ENCODE measurements around the gene ARL6IP5.

The ARL6IP5 gene

DNA sequence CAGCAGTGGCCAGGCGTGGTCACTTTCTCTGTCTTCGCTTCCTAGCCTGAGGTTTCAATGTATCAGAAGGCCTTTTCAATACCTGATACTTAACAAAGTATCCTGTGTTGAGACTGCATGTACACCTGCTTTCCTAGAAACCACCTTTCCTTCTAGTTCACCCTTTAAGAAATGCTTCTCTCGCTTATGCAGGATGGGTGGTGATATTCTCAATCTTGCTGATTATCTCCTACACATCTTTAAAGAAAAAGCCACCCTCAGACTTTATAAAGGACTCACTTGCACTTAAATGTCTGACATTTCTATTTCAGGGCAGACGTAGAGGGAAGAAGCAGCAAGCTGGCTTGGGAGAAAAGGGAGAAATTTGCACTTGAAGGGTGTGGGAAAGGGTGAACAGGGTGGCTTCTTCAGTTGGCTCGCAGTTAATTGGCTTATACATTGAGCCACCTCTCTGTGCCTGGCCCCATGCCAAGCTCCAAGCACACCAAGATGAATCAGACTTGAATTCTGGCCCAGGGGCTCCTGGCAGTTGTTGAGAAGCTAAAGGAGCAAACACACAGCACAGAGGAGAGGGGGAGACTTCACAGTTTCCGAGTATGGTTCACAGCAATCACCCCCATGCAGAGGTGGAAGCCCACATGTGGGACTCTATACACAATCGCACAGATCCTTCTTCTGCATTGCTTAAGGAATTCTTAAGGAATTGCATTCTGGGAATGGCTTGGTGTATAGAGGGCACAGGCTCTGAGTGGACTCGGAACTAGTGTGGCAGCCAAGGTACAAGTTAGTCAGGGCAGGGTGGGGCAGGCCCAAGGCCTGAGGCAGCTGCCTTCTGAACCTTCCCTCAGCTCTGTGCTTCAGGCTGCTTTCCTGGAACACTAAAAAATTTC is 1.3 kb downstream of the ARL6IP5 start:
- peak overlapping the region; percentile 75 to 85 for H3K4me3 ChIP-seq (replicated peaks in 1 of 2; ENCODE audit: low read depth in 2 of 2, low read length in 2 of 2)
- no peak for TF ChIP-seq CTCF (IDR thresholded peaks at IDR 0.05; ENCODE audit: low read depth, low read length)
- peak; percentile 97 for DNase-seq (ENCODE audit: low read depth in 2 of 2)

- no peak for TF ChIP-seq CTCF (IDR thresholded peaks at IDR 0.05; ENCODE audit: low read depth, low read length)
- DNase-seq (ENCODE audit: low read depth in 2 of 2) = no peak
- H3K4me3 ChIP-seq (replicated peaks in 1 of 2; ENCODE audit: low read depth in 2 of 2, low read length in 2 of 2) = peak overlapping the region; percentile 8 to 75
These were observed 2.5 kb downstream of the ARL6IP5 start for GRCh38 chr3:69087030-69087791.

GRCh38 chr3:69088063-69088462 is 3.3 kb downstream of the ARL6IP5 start:
- peak overlapping the region in 1 of 2 donors; percentile 16 for H3K4me3 ChIP-seq (replicated peaks in 1 of 2; ENCODE audit: low read depth in 2 of 2, low read length in 2 of 2)
- DNase-seq (ENCODE audit: low read depth in 2 of 2) = peak; percentile 38 to 64
- TF ChIP-seq CTCF (IDR thresholded peaks at IDR 0.05; ENCODE audit: low read depth, low read length) = no peak

DNA sequence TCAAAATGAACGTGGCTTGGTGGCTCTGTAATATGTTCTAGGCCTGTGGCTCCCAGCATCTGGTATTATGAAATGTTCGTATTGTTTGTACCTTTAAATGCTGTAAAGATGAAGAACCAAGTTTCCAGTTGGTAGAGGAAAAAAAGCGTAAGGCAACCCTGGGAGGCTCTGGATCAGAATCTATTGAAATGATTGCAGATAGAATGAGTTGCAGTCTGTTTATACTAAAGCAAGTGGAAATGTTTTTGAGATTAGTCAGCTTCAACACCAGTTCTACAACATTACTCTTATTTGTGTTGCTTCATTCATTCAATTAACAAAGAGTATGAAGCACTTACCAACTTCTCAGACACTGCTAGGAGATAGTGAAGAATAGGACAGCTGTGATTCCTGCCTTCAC is 5.3 kb downstream of the ARL6IP5 start:
- DNase-seq (ENCODE audit: low read depth in 2 of 2) = peak; percentile 75 to 84
- H3K4me3 ChIP-seq (replicated peaks in 1 of 2; ENCODE audit: low read depth in 2 of 2, low read length in 2 of 2) = no peak overlapping the region
- TF ChIP-seq CTCF (IDR thresholded peaks at IDR 0.05; ENCODE audit: low read depth, low read length) = no peak

- no peak for TF ChIP-seq CTCF (IDR thresholded peaks at IDR 0.05; ENCODE audit: low read depth, low read length)
- no peak for DNase-seq (ENCODE audit: low read depth in 2 of 2)
- no peak overlapping the region for H3K4me3 ChIP-seq (replicated peaks in 1 of 2; ENCODE audit: low read depth in 2 of 2, low read length in 2 of 2)
These were observed 6.8 kb downstream of the ARL6IP5 start for GRCh38 chr3:69091389-69092029.

DNA sequence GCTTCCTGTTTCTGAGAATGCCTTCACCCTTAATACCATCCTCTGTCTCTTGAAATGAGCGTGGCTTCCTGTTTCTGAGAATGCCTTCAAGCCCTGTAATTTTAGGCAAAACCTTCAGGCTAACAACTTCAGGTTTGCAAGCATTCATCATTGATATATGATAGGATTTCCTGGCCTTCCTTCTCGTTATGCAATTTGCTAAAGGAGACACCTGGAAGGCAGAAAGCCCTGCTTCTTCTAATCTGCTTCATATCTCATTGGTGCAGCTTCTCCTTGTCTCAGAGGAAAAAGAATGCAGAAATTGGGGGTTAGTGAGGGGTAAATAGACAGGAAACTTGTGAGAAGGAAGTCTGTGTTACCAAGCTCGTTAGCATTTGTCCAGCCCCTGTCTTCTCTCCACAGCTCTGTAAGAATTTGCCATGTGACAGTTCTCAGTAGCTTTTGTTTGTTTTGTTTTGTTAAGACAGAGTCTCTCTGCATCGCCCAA is 7.3 kb downstream of the ARL6IP5 start:
- no peak for DNase-seq (ENCODE audit: low read depth in 2 of 2)
- no peak overlapping the region for H3K4me3 ChIP-seq (replicated peaks in 1 of 2; ENCODE audit: low read depth in 2 of 2, low read length in 2 of 2)
- no peak for TF ChIP-seq CTCF (IDR thresholded peaks at IDR 0.05; ENCODE audit: low read depth, low read length)

Measured in cardiac fibroblast (primary cell).